Esophagus muscularis mucosa (tissue), 4 donors: ENCODE results near the gene LCOR. TPM values are rescaled to one million over a fixed set of nuclear protein-coding genes. Genes with fewer than 3 reads are reported as not detected.

Experiments
- DNase-seq: peaks from one replicate; pipeline ENCODE4 v3.0.0-alpha.2; 2017; ENCODE audit errors: extremely low spot score
- H3K27ac ChIP-seq, 4 donors: fragments of 200-600 bp; sonication (generic); replicated peaks in 1 of 4; 1 replicate in 3 of 4; 2 replicates in 1 of 4; pipeline ENCODE4 v1.5.1; 2016 to 2019; ENCODE audit warnings: mild to moderate bottlenecking in 1 of 4
- H3K27me3 ChIP-seq, 4 donors: fragments of 200-600 bp; sonication (generic); one replicate each; pipeline versions ENCODE4 v1.5.1 to v1.6.0; 2016 to 2019
- H3K36me3 ChIP-seq, 4 donors: fragments of 200-600 bp; sonication (generic); one replicate each; pipeline ENCODE4 v1.5.1; 2016 to 2019
- H3K4me1 ChIP-seq, 4 donors: fragments of 200-600 bp; sonication (generic); one replicate each; pipeline ENCODE4 v1.5.1; 2016 to 2019
- H3K4me3 ChIP-seq, 4 donors: fragments of 200-600 bp; sonication (generic); 1 replicate in 2 of 4; 2 replicates in 2 of 4; pipeline ENCODE4 v1.5.1; 2016 to 2019; ENCODE audit warnings: mild to moderate bottlenecking in 4 of 4, moderate library complexity in 1 of 4
- H3K9me3 ChIP-seq, 4 donors: fragments of 200-600 bp; sonication (generic); 1 replicate in 3 of 4; 2 replicates in 1 of 4; pipeline ENCODE4 v1.5.1; 2016 to 2019
- CTCF ChIP-seq, 3 experiments: fragments of 200-600 bp in 2 of 3; fragments of 450-650 bp in 1 of 3; sonication (generic) in 2 of 3; IDR thresholded peaks; one replicate each; pipeline ENCODE4 v1.5.1; 2017 to 2019; ENCODE audit warnings: antibody characterized with exemption in 3 of 3, mild to moderate bottlenecking in 2 of 3, moderate library complexity in 1 of 3
- EP300 ChIP-seq: sonication (generic); formaldehyde crosslinking; IDR thresholded peaks from one replicate; pipeline ENCODE4 v1.6.1; 2017; ENCODE audit warnings: antibody characterized with exemption
- POLR2A ChIP-seq: fragments of 450-650 bp; IDR thresholded peaks from one replicate; pipeline ENCODE4 v1.6.1; 2017; ENCODE audit warnings: antibody characterized with exemption, moderate library complexity, mild to moderate bottlenecking, low read depth
- POLR2AphosphoS5 ChIP-seq, 2 donors: sonication (generic); formaldehyde crosslinking; IDR thresholded peaks; one replicate each; pipeline ENCODE4 v1.6.1; 2017; ENCODE audit warnings: antibody characterized with exemption in 2 of 2
- WGBS: methylation state at CpG from one replicate; pipeline ENCODE4 v1.1.5; 2018; 5-methylcytosine and 5-hydroxymethylcytosine counted together
- intact Hi-C: fragments of 100-400 bp; cut with DNase I; formaldehyde crosslinking; loops from one replicate; pipeline ENCODE4 v1.15.1; 2023
- total RNA-seq, 4 donors: library from RNA; depleted of rRNA; stranded (reverse); fragments of >200 nt; gene quantifications; one replicate each; pipeline versions ENCODE4 v1.1.0 to v1.2.1, GENCODE V29; 2016

The LCOR gene
- total RNA-seq, 4 donors from 2014 or later, result 23.1 to 43.2 (median 29.4) TPM

- TF ChIP-seq POLR2A (no peak), CTCF (IDR thresholded peaks at IDR 0.05) (no peak), EP300 (no peak), POLR2AphosphoS5 (IDR thresholded peaks at IDR 0.05) (no peak)
- Histone ChIP-seq H3K36me3 (no peaks in the 10 kb centered on the region), H3K27ac (no peak overlapping the region), H3K4me3 (no peak overlapping the region), H3K4me1 (peaks cover 8 to 15% (median 13%) of the 10 kb centered on the region in 4 donors), H3K9me3 (no peaks in the 10 kb centered on the region), H3K27me3 (peaks cover 0 to 8% (median 0%) of the 10 kb centered on the region in 4 donors)
- 82% methylated on average over 7 of the region's 7 CpGs for WGBS
- no peak for DNase-seq
- intact Hi-C loops, result no loop called here
These were observed 202.2 kb downstream of the LCOR start for GRCh38 chr10:97034301-97034700.

GRCh38 chr10:97034958-97035769 lies 203.1 kb downstream of the LCOR start:
- Histone ChIP-seq H3K4me1 (peaks cover 8 to 15% (median 13%) of the 10 kb centered on the region in 4 donors), H3K27ac (no peak overlapping the region), H3K4me3 (no peak overlapping the region), H3K9me3 (no peaks in the 10 kb centered on the region), H3K36me3 (no peaks in the 10 kb centered on the region), H3K27me3 (peaks cover 0 to 8% (median 0%) of the 10 kb centered on the region in 4 donors)
- no peak for TF ChIP-seq CTCF (IDR thresholded peaks at IDR 0.05)
- no peak for TF ChIP-seq POLR2AphosphoS5 (IDR thresholded peaks at IDR 0.05)
- no peak for TF ChIP-seq EP300
- TF ChIP-seq POLR2A, result no peak
- intact Hi-C loops, result no loop called here
- no peak for DNase-seq
- 90% methylated on average over 18 of the region's 18 CpGs for WGBS

- intact Hi-C loops, result no loop called here
- no peaks in the 10 kb centered on the region for H3K36me3 ChIP-seq
- peaks cover 8 to 15% (median 13%) of the 10 kb centered on the region in 4 donors for H3K4me1 ChIP-seq
- no peaks in the 10 kb centered on the region for H3K9me3 ChIP-seq
- H3K27ac ChIP-seq, result peak overlapping the region in 1 of 4 donors; percentile 10
- H3K4me3 ChIP-seq, result peak overlapping the region; percentile 38 to 59 (median 52)
- 26% methylated on average over 30 of the region's 30 CpGs for WGBS
- no peaks in the 10 kb centered on the region for H3K27me3 ChIP-seq
- TF ChIP-seq POLR2AphosphoS5 (IDR thresholded peaks at IDR 0.05) (peak in 1 of 2 donors; percentile 42), EP300 (no peak), CTCF (IDR thresholded peaks at IDR 0.05) (peak; percentile 82 to 89 (median 85))
- DNase-seq, result peak; percentile 94
These were observed 205.6 kb downstream of the LCOR start for GRCh38 chr10:97037365-97038361.

GRCh38 chr10:97038688-97039087 lies 206.6 kb downstream of the LCOR start:
- no peaks in the 10 kb centered on the region for H3K36me3 ChIP-seq
- H3K4me3 ChIP-seq, result no peak overlapping the region
- 100% methylated on average over 7 of the region's 7 CpGs for WGBS
- H3K27me3 ChIP-seq, result no peaks in the 10 kb centered on the region
- intact Hi-C loops, result no loop called here
- DNase-seq, result no peak
- no peak overlapping the region for H3K27ac ChIP-seq
- TF ChIP-seq CTCF (IDR thresholded peaks at IDR 0.05) (no peak), POLR2A (no peak), EP300 (no peak), POLR2AphosphoS5 (IDR thresholded peaks at IDR 0.05) (no peak)
- H3K9me3 ChIP-seq, result no peaks in the 10 kb centered on the region
- H3K4me1 ChIP-seq, result peaks cover 8 to 15% (median 13%) of the 10 kb centered on the region in 4 donors
